Fibroblast of pulmonary artery (primary cell): Measurements from ENCODE around the gene GDPD3.

ENCODE experiments used
- DNase-seq: peaks from one replicate; pipeline ENCODE4 v3.0.0-alpha.2; 2010; ENCODE audit warnings: low read depth
- H3K4me3 ChIP-seq: replicated peaks from 2 replicates; pipeline ENCODE4 v1.5.1; 2011; ENCODE audit warnings: low read depth, mild to moderate bottlenecking, control low read depth, low read length, moderate library complexity
- TF ChIP-seq, protein P1 (sequence below): IDR thresholded peaks from 2 replicates; pipeline ENCODE4 v1.5.1; 2011; ENCODE audit warnings: mild to moderate bottlenecking, control low read depth, low read length, inconsistent platforms; ENCODE audit errors: missing control alignments

Gene GDPD3

DNA sequence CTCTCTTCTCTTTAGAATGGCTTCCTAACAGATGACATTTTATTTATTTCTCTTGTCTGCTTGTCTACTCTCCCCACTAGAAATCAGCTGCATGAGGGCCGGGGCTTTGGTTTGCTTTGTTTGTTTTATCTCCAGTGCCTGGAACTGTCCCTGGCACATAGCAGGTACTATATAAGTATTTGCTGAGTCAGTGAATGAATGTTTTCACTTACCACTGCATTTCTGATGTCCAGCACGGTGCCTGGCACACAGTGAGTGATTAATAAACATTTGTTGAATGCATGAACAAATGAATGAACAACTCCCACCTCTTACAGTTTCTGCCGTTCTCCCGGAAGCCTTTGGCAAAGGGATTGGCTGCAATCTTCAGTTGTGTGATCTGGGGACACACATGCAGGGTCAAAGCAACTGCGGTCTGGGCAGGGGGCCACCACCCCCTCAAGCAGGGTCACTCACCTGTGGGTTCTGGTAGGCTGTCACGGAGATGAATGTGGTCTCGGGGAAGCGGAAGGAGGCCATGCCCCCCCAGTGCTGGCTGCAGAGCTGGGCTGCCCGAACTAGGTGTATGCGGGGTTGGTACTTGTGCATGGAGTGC is 25.0 kb downstream of the GDPD3 start:
- TF ChIP-seq, protein P1, sequence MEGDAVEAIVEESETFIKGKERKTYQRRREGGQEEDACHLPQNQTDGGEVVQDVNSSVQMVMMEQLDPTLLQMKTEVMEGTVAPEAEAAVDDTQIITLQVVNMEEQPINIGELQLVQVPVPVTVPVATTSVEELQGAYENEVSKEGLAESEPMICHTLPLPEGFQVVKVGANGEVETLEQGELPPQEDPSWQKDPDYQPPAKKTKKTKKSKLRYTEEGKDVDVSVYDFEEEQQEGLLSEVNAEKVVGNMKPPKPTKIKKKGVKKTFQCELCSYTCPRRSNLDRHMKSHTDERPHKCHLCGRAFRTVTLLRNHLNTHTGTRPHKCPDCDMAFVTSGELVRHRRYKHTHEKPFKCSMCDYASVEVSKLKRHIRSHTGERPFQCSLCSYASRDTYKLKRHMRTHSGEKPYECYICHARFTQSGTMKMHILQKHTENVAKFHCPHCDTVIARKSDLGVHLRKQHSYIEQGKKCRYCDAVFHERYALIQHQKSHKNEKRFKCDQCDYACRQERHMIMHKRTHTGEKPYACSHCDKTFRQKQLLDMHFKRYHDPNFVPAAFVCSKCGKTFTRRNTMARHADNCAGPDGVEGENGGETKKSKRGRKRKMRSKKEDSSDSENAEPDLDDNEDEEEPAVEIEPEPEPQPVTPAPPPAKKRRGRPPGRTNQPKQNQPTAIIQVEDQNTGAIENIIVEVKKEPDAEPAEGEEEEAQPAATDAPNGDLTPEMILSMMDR = no peak
- H3K4me3 ChIP-seq = no peak overlapping the region
- DNase-seq = no peak

DNA sequence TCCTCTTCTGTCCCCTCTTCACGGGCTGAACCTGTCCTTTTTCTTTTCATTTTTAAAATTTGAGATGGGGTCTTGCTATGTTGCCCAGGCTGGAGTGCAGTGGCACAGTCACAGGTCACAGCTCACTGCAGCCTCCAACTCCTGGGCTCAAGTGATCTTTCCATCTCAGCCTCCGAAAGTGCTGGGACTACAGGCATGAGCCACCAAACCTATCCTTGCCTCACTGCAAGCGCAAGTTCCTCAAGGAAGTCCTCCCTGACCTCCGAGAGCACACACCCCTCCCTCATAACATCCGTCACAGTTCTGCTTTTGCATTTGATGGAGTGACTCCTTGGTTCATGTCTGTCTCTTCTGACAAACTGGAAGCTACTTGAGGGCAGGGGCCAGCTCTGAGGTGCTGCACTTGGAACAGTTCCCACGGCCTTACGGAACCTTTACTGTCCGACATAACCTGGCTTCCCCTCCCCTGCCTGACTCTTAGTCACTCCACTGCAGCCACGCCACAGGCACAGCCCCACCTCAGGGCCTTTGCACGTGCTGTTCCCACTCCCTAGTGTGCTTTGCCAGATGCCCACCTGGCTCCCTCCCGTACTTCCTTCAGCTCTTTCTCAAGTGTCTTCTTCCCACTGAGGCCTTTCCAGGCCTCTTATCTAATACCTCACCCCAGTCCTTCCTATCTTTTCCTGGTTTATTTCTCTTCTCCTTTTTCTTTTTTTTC is 26.0 kb downstream of the GDPD3 start:
- DNase-seq = no peak
- TF ChIP-seq, protein P1 = no peak
- no peak overlapping the region for H3K4me3 ChIP-seq

DNA sequence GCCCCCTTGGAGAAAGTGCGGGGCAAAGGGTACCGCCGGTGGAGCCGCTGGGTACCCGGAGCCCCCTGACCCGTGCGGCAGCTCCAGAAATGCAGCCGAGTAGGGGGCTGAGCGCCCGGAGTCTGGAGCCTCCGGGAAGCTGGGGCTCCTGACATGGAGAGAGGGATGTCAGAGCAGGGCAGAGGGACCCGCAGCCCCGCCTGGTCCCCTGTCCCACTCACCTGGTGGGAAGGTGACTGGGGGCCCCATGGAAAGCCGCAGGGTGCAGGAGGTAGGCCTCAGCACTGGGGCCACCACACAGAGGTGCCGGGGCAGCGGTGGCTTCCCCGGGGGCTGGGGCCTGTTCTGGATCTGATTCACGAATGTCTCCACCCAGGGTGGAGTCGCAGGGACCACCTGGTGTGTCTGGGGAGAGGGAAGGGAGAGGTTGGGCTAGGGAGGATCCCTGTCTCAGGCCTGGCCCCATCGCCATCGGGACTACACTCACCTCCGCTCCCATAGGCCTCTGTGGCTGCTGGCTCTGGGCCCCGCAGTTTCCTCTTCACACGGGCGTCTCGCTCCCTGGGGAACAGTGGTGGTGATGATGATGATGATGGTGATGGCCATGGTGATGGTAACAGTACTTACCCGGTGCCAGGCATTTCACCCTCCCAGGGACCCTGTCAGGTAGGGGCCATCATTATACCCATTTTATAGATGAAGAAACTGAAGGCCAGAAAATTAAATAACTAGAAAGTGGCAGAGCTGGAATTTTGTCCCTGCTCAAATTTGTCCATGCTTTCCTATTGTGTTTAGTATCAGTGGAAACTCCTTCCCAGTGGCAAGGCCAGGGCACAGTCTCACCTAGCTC is 26.8 kb downstream of the GDPD3 start:
- no peak for DNase-seq
- H3K4me3 ChIP-seq = no peak overlapping the region
- TF ChIP-seq, protein P1 = no peak

DNA sequence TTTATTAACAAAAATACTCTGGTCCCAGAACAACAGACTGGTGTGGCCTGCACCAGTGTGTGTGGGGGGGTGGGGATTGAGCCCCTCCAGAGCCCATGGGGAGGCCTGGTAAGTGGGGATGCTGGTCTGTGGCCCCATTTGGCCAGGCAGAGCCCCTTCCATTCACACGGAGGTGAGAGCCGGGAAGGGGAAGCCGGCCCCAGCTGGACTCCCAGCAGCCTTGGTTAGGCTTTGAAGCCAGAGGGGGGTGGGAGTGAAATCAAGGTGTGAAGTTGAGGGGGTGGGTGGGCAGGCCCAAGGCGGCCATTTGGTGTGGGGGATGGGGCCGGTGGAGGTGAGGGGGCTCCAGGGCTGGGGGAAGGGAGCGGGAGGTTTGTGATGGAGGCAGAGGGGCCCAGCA is 27.5 kb downstream of the GDPD3 start:
- TF ChIP-seq, protein P1 = no peak
- H3K4me3 ChIP-seq = no peak overlapping the region
- no peak for DNase-seq

DNA sequence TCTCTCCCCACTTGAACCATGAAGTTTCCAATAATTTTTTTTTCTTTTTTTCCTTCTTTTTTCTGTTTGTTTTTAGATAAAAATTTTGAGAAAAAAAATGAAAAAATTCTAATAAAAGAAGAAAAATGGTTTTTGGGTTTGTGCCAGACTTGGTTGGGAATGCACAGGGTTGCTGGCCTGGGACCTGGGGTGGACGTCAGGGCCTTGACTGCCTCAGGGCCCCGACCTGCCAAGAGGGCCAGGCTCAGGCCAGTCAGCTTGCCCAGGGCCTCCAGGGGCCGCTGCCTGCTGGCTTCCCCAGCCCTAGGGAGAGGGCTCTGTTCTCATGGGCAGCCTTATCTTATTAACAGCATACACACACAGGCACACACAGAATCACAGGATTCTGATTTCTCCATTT is 28.1 kb downstream of the GDPD3 start:
- no peak for DNase-seq
- TF ChIP-seq, protein P1 = no peak
- H3K4me3 ChIP-seq = no peak overlapping the region

DNA sequence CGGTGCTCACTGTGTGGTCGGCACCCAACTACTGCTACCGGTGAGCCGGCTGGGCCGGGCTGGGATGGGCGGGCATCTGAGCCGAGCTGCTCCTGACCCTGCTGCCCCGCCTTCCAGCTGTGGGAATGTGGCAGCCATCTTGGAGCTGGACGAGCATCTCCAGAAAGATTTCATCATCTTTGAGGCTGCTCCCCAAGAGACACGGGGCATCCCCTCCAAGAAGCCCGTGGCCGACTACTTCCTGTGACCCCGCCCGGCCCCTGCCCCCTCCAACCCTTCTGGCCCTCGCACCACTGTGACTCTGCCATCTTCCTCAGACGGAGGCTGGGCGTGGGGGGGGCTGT is 28.5 kb downstream of the GDPD3 start:
- no peak for DNase-seq
- TF ChIP-seq, protein P1 = no peak
- H3K4me3 ChIP-seq = no peak overlapping the region
